Osteoblast (primary cell): ENCODE data around the gene FUT3. TPM values are rescaled to one million over a fixed set of nuclear protein-coding genes. Genes with fewer than 3 reads are reported as not detected.
A peak's percentile ranks its signal among the peaks of the same experiment; 100 is the strongest.

ENCODE experiments used
- DNase-seq: peaks from one replicate; pipeline ENCODE4 v3.0.0; 2011; ENCODE audit warnings: low spot score, mixed read lengths; ENCODE audit not compliant: insufficient read length; ENCODE audit errors: missing footprints
- H2AFZ ChIP-seq: 2 replicates; pipeline ENCODE4 v1.6.0; 2011; ENCODE audit warnings: mild to moderate bottlenecking, low read length
- H3K27ac ChIP-seq: 2 replicates; pipeline ENCODE4 v1.5.1; 2011; ENCODE audit warnings: mild to moderate bottlenecking, low read depth, low read length, moderate library complexity
- H3K27me3 ChIP-seq: 2 replicates; pipeline ENCODE4 v1.6.0; 2012; ENCODE audit warnings: mild to moderate bottlenecking, control low read depth, inconsistent platforms, low read length, moderate library complexity; ENCODE audit not compliant: insufficient read depth
- H3K36me3 ChIP-seq: 2 replicates; pipeline ENCODE4 v1.5.1; 2011; ENCODE audit warnings: mild to moderate bottlenecking, low read length, control low read depth, moderate library complexity; ENCODE audit not compliant: insufficient read depth
- H3K4me1 ChIP-seq: 2 replicates; pipeline ENCODE4 v1.5.1; 2011; ENCODE audit warnings: mild to moderate bottlenecking, low read length, control low read depth, moderate library complexity; ENCODE audit not compliant: insufficient read depth
- H3K4me2 ChIP-seq: 2 replicates; pipeline ENCODE4 v1.6.0; 2011; ENCODE audit warnings: mild to moderate bottlenecking, low read length; ENCODE audit not compliant: insufficient read depth
- H3K4me3 ChIP-seq: fragments of 200-600 bp; sonication (generic); 3 replicates; pipeline ENCODE4 v1.5.1; 2012; ENCODE audit warnings: mild to moderate bottlenecking, low read length, inconsistent platforms; ENCODE audit not compliant: insufficient read depth
- H3K79me2 ChIP-seq: 2 replicates; pipeline ENCODE4 v1.6.0; 2012; ENCODE audit warnings: mild to moderate bottlenecking, low read length, control low read depth, inconsistent platforms; ENCODE audit not compliant: insufficient read depth
- H3K9me3 ChIP-seq: 2 replicates; pipeline ENCODE4 v1.5.1; 2011; ENCODE audit warnings: low read depth, low read length, control low read depth
- H4K20me1 ChIP-seq: 2 replicates; pipeline ENCODE4 v1.6.0; 2012; ENCODE audit warnings: mild to moderate bottlenecking, low read length, control low read depth; ENCODE audit not compliant: insufficient read depth
- total RNA-seq: library from RNA; depleted of rRNA; stranded (reverse); fragments of >200 nt; gene quantifications from 2 replicates; pipeline ENCODE4 v1.2.3, GENCODE V29; 2012
- TF ChIP-seq, protein P1 (sequence below): IDR thresholded peaks from 2 replicates; pipeline ENCODE4 v1.5.1; 2011; ENCODE audit warnings: mild to moderate bottlenecking, low read depth, low read length, moderate library complexity; ENCODE audit errors: extremely low read depth

FUT3 gene
- total RNA-seq, 1 donor = not detected

DNA sequence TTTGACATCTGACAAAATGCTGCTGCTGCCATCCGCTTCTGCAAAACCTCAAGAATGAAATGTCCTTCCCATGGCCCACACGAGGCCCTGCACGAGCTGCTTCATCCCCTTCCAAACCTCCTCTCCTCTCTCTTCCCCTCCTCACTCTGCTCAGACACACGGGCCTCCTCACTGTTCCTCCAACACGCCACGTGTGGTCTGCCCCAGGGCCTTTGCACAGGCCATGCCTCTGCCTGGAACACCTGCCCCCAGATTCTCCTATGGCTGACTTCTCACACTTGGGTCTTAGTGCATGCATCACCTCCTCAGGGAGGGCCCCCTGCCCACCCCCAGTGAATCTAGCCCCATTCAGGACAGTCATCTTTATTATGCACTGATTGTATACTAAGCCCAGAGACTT, 30.5 kb downstream of the FUT3 start:
- no peaks in the 10 kb centered on the region for H3K9me3 ChIP-seq
- no peak overlapping the region for H3K4me3 ChIP-seq
- peaks cover 3% of the 10 kb centered on the region for H3K27me3 ChIP-seq
- no peaks in the 10 kb centered on the region for H4K20me1 ChIP-seq
- no peak overlapping the region for H3K4me2 ChIP-seq
- no peak overlapping the region for H3K27ac ChIP-seq
- H3K36me3 ChIP-seq = no peaks in the 10 kb centered on the region
- TF ChIP-seq, protein P1, sequence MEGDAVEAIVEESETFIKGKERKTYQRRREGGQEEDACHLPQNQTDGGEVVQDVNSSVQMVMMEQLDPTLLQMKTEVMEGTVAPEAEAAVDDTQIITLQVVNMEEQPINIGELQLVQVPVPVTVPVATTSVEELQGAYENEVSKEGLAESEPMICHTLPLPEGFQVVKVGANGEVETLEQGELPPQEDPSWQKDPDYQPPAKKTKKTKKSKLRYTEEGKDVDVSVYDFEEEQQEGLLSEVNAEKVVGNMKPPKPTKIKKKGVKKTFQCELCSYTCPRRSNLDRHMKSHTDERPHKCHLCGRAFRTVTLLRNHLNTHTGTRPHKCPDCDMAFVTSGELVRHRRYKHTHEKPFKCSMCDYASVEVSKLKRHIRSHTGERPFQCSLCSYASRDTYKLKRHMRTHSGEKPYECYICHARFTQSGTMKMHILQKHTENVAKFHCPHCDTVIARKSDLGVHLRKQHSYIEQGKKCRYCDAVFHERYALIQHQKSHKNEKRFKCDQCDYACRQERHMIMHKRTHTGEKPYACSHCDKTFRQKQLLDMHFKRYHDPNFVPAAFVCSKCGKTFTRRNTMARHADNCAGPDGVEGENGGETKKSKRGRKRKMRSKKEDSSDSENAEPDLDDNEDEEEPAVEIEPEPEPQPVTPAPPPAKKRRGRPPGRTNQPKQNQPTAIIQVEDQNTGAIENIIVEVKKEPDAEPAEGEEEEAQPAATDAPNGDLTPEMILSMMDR = no peak
- DNase-seq = peak; percentile 67
- no peak overlapping the region for H2AFZ ChIP-seq
- no peaks in the 10 kb centered on the region for H3K79me2 ChIP-seq
- H3K4me1 ChIP-seq = no peaks in the 10 kb centered on the region

DNA sequence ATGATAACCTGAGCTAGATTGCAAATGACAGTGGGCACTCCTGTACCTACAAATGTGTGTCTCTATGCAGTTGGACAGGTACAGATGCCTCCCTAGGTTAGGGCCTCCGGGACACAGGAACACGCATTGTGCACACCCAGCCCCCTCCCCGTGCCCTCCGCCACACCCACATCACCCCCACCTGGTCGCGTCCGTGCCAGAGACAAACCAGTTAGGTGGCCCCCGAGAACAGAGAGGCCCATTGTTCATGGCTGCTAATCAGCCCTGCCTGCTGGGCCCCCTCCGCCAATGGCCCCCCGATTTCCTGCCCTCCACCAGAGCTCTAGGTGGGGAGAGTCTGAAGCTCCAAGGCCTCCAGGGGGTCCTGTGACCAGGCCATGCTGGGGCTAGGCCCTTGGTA, 32.7 kb downstream of the FUT3 start:
- Histone ChIP-seq H3K36me3 (no peaks in the 10 kb centered on the region), H3K4me2 (no peak overlapping the region), H3K4me1 (no peaks in the 10 kb centered on the region), H3K9me3 (no peaks in the 10 kb centered on the region), H3K79me2 (no peaks in the 10 kb centered on the region), H3K27ac (no peak overlapping the region), H4K20me1 (no peaks in the 10 kb centered on the region), H3K4me3 (no peak overlapping the region), H2AFZ (no peak overlapping the region), H3K27me3 (peaks cover 14% of the 10 kb centered on the region)
- DNase-seq = peak; percentile 4
- TF ChIP-seq, protein P1 = no peak

DNA sequence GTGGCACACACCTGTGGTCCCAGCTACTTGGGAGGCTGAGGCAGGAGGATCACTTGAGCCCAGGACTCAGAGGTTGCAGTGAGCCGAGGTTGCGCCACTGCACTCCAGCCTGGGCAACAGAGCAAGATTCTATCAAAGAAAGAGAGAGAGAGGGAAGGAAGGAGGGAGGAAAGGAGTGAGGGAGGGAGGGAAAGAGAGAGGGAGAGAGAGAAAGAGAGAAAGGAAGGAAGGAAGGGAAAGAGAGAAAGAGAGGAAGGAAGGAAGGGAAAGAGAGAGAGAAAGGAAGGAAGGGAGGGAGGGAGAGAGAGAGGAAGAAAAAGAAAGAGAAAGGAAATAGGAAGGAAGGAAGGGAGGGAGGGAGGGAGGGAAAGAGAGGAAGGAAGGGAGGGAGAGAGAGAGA, 34.0 kb downstream of the FUT3 start:
- no peaks in the 10 kb centered on the region for H3K4me1 ChIP-seq
- no peak overlapping the region for H3K27ac ChIP-seq
- no peak overlapping the region for H3K4me3 ChIP-seq
- H3K36me3 ChIP-seq = no peaks in the 10 kb centered on the region
- H3K27me3 ChIP-seq = peaks cover 14% of the 10 kb centered on the region
- no peaks in the 10 kb centered on the region for H4K20me1 ChIP-seq
- H3K9me3 ChIP-seq = no peaks in the 10 kb centered on the region
- no peak overlapping the region for H2AFZ ChIP-seq
- H3K79me2 ChIP-seq = no peaks in the 10 kb centered on the region
- no peak for DNase-seq
- no peak overlapping the region for H3K4me2 ChIP-seq
- TF ChIP-seq, protein P1 = no peak

DNA sequence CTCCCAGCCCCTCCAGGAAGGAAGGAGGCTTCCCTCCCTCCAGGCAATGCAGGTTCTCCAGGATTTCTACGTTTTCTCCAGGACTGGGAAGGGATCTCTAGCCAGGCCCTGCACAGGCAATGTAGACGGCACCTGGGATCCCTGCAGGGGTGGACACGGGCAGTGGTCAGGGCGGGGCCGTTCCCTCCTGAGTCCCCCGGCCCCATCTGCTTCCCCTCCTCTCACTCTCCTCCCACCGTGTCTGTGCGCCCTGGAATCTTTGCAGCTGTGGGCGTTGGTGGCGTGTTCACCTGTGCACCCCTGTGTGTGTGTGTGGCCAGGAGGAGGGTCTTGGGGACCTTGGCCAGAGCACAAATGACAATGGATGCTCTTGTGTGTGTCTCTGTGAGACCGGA, 36.4 kb downstream of the FUT3 start:
- H3K27me3 ChIP-seq = peaks cover 14% of the 10 kb centered on the region
- H4K20me1 ChIP-seq = no peaks in the 10 kb centered on the region
- H3K4me1 ChIP-seq = no peaks in the 10 kb centered on the region
- no peak overlapping the region for H3K4me3 ChIP-seq
- H3K36me3 ChIP-seq = no peaks in the 10 kb centered on the region
- no peak overlapping the region for H3K27ac ChIP-seq
- DNase-seq = peak; percentile 44
- H3K79me2 ChIP-seq = no peaks in the 10 kb centered on the region
- no peak overlapping the region for H3K4me2 ChIP-seq
- H3K9me3 ChIP-seq = no peaks in the 10 kb centered on the region
- no peak overlapping the region for H2AFZ ChIP-seq
- TF ChIP-seq, protein P1 = no peak
